ENCODE results near the gene HDAC9. TPM values are rescaled to one million over a fixed set of nuclear protein-coding genes. Genes with fewer than 3 reads are reported as not detected.
"Not testable (repeated sequence)": the region's sequence is repeated elsewhere in the genome, so short reads cannot be mapped to it uniquely, and the experiment has no call there.

HDAC9 gene
- total RNA-seq, 2 experiments from 2014 or later, result 0.69 to 0.94 TPM

DNA sequence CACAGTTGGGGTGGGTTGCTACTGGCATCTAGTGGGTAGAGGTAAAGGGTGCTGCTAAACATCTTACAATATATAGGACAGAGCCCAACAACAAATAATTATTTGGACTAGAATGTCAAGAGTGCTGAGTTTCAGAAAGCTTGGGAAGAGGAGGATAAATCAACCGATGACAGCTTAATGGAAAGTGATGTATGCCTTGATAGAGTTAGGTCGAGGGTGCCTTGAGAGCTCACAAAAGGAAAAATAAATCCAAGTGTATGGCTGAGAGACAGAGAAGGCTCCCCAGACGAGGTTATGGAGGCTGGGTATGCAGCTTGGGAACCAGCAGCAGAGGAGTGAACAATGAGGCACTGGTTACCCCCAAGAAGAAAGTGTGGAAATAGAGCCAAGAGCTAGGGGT is 211.1 kb downstream of the HDAC9 start:
- Mint-ChIP-seq H3K9me3 (ENCODE audit: low read depth) (no peaks in the 10 kb centered on the region), H3K4me1 (no peaks in the 10 kb centered on the region), H3K4me3 (no peak overlapping the region), H3K27me3 (no peaks in the 10 kb centered on the region), H3K36me3 (ENCODE audit: low read depth) (no peaks in the 10 kb centered on the region), H3K27ac (no peak overlapping the region)
- intact Hi-C loops (cut with DNase I, micrococcal nuclease), result no loop called here
- POLR2A ChIA-PET, result no interaction called here
- DNase-seq (no peak), ATAC-seq (no peak)
- CTCF ChIA-PET, result no interaction called here

GRCh38 chr7:18708204-18708603 is 212.7 kb downstream of the HDAC9 start:
- DNase-seq (no peak), ATAC-seq (no peak)
- Mint-ChIP-seq H3K4me1 (no peaks in the 10 kb centered on the region), H3K27ac (no peak overlapping the region), H3K27me3 (no peaks in the 10 kb centered on the region), H3K4me3 (no peak overlapping the region), H3K9me3 (ENCODE audit: low read depth) (no peaks in the 10 kb centered on the region), H3K36me3 (ENCODE audit: low read depth) (no peaks in the 10 kb centered on the region)
- POLR2A ChIA-PET, result no interaction called here
- intact Hi-C loops (cut with DNase I, micrococcal nuclease), result no loop called here
- CTCF ChIA-PET, result no interaction called here

- H3K9me3 Mint-ChIP-seq (ENCODE audit: low read depth), result no peaks in the 10 kb centered on the region
- no peak for DNase-seq
- no peak overlapping the region for H3K27ac Mint-ChIP-seq
- ChIA-PET POLR2A (no interaction called here), CTCF (no interaction called here)
- no peaks in the 10 kb centered on the region for H3K27me3 Mint-ChIP-seq
- intact Hi-C loops (cut with DNase I, micrococcal nuclease), result no loop called here
- ATAC-seq, result no peak
- H3K4me1 Mint-ChIP-seq, result no peaks in the 10 kb centered on the region
- no peak overlapping the region for H3K4me3 Mint-ChIP-seq
- H3K36me3 Mint-ChIP-seq (ENCODE audit: low read depth), result no peaks in the 10 kb centered on the region
Observed at GRCh38 chr7:18715988-18716387, 220.4 kb downstream of the HDAC9 start.

- H3K36me3 Mint-ChIP-seq (ENCODE audit: low read depth), result no peaks in the 10 kb centered on the region
- no peaks in the 10 kb centered on the region for H3K27me3 Mint-ChIP-seq
- no peaks in the 10 kb centered on the region for H3K4me1 Mint-ChIP-seq
- intact Hi-C loops (cut with DNase I, micrococcal nuclease), result no loop called here
- DNase-seq (no peak), ATAC-seq (no peak)
- POLR2A ChIA-PET, result no interaction called here
- no peaks in the 10 kb centered on the region for H3K9me3 Mint-ChIP-seq (ENCODE audit: low read depth)
- H3K4me3 Mint-ChIP-seq, result no peak overlapping the region
- CTCF ChIA-PET, result no interaction called here
- H3K27ac Mint-ChIP-seq, result no peak overlapping the region
Observed at GRCh38 chr7:18721429-18721828, 225.9 kb downstream of the HDAC9 start.

DNA sequence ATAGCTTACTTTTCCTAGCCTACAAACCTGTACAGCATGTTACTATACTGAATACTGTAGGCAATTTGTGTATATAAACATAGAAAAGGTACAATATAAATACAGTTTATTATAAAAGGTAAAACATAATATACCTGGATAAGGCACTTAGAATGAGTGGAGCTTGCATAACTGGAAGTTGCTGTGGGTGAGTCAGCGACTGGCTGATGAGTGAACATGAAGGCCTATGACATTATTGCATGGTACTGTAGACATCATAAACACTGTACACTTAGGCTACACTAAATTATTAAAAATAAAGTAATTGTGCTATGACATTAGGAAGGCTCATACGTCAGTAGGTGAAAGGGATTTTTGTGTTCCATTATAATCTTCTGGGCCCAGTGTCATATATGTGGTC is 228.8 kb downstream of the HDAC9 start:
- intact Hi-C loops (cut with DNase I, micrococcal nuclease), result no loop called here
- no peaks in the 10 kb centered on the region for H3K4me1 Mint-ChIP-seq
- H3K36me3 Mint-ChIP-seq (ENCODE audit: low read depth), result no peaks in the 10 kb centered on the region
- no peaks in the 10 kb centered on the region for H3K27me3 Mint-ChIP-seq
- ATAC-seq (no peak), DNase-seq (no peak)
- ChIA-PET CTCF (no interaction called here), POLR2A (no interaction called here)
- no peaks in the 10 kb centered on the region for H3K9me3 Mint-ChIP-seq (ENCODE audit: low read depth)
- H3K4me3 Mint-ChIP-seq, result no peak overlapping the region
- H3K27ac Mint-ChIP-seq, result no peak overlapping the region

- CTCF ChIA-PET, result no interaction called here
- no peak for ATAC-seq
- H3K27me3 Mint-ChIP-seq, result no peaks in the 10 kb centered on the region
- POLR2A ChIA-PET, result no interaction called here
- no peak overlapping the region for H3K27ac Mint-ChIP-seq
- no peaks in the 10 kb centered on the region for H3K9me3 Mint-ChIP-seq (ENCODE audit: low read depth)
- no peak for DNase-seq
- H3K4me3 Mint-ChIP-seq, result no peak overlapping the region
- H3K36me3 Mint-ChIP-seq (ENCODE audit: low read depth), result no peaks in the 10 kb centered on the region
- no peaks in the 10 kb centered on the region for H3K4me1 Mint-ChIP-seq
- intact Hi-C loops (cut with DNase I, micrococcal nuclease), result no loop called here
Observed at GRCh38 chr7:18727115-18727870, 231.7 kb downstream of the HDAC9 start.

- not testable (repeated sequence) for H3K4me3 Mint-ChIP-seq
Observed at GRCh38 chr7:18736012-18736411, 240.5 kb downstream of the HDAC9 start.

DNA sequence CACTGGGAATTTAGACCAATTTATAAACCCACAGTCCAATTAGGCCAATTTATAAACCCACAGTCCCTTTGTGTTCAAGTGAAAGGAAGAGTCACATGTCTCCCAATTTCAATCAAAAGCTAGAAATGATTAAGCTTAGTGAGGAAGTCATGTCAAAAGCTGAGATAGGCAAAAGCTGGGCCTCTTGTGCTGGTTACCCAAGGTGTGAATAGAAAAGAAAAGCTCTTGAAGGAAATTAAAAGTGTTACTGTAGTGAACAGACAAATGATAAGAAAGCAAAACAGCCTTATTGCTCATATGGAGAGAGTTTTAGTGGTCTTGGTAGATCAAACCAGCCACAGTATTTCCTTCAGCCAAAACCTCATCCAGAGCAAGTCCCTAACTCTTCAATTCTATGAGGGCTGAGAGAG is 245.0 kb downstream of the HDAC9 start:
- Mint-ChIP-seq H3K4me3 (no peak overlapping the region), H3K27me3 (no peaks in the 10 kb centered on the region), H3K27ac (no peak overlapping the region), H3K4me1 (no peaks in the 10 kb centered on the region), H3K9me3 (ENCODE audit: low read depth) (no peaks in the 10 kb centered on the region), H3K36me3 (ENCODE audit: low read depth) (no peaks in the 10 kb centered on the region)
- ChIA-PET POLR2A (no interaction called here), CTCF (no interaction called here)
- ATAC-seq (peak; percentile 76), DNase-seq (no peak)
- intact Hi-C loops (cut with DNase I, micrococcal nuclease), result no loop called here

More at GRCh38 chr7:18736012-18736411, 240.5 kb downstream of the HDAC9 start:
- H3K4me1 Mint-ChIP-seq; intact Hi-C loops (cut with DNase I, micrococcal nuclease); H3K27ac Mint-ChIP-seq; DNase-seq; ATAC-seq; POLR2A ChIA-PET; H3K27me3 Mint-ChIP-seq; H3K9me3 Mint-ChIP-seq (ENCODE audit: low read depth); H3K36me3 Mint-ChIP-seq (ENCODE audit: low read depth): not testable (repeated sequence)
- CTCF ChIA-PET, result interaction anchor here (0.6 kb wide), 1 partner anchor 502 kb away, joined by 3 read pairs; no protein-coding TSS in a partner anchor

- Mint-ChIP-seq H3K36me3 (ENCODE audit: low read depth) (no peaks in the 10 kb centered on the region), H3K4me1 (no peaks in the 10 kb centered on the region), H3K9me3 (ENCODE audit: low read depth) (no peaks in the 10 kb centered on the region), H3K27me3 (no peaks in the 10 kb centered on the region), H3K4me3 (no peak overlapping the region), H3K27ac (no peak overlapping the region)
- no peak for ATAC-seq
- no peak for DNase-seq
- POLR2A ChIA-PET, result no interaction called here
- CTCF ChIA-PET, result interaction anchor here (0.7 kb wide), 1 partner anchor 36 kb away, joined by 3 read pairs; no protein-coding TSS in a partner anchor
- intact Hi-C loops (cut with DNase I, micrococcal nuclease), result no loop called here
Observed at GRCh38 chr7:18753972-18754610, 258.5 kb downstream of the HDAC9 start.

GRCh38 chr7:18754766-18755165 is 259.2 kb downstream of the HDAC9 start:
- no peak overlapping the region for H3K27ac Mint-ChIP-seq
- intact Hi-C loops (cut with DNase I, micrococcal nuclease), result no loop called here
- DNase-seq (no peak), ATAC-seq (no peak)
- H3K9me3 Mint-ChIP-seq (ENCODE audit: low read depth), result no peaks in the 10 kb centered on the region
- no peaks in the 10 kb centered on the region for H3K36me3 Mint-ChIP-seq (ENCODE audit: low read depth)
- no peaks in the 10 kb centered on the region for H3K4me1 Mint-ChIP-seq
- CTCF ChIA-PET, result no interaction called here
- no peaks in the 10 kb centered on the region for H3K27me3 Mint-ChIP-seq
- POLR2A ChIA-PET, result no interaction called here
- H3K4me3 Mint-ChIP-seq, result no peak overlapping the region

GRCh38 chr7:18755793-18756192 is 260.2 kb downstream of the HDAC9 start:
- no peak overlapping the region for H3K27ac Mint-ChIP-seq
- H3K4me1 Mint-ChIP-seq, result no peaks in the 10 kb centered on the region
- no peaks in the 10 kb centered on the region for H3K36me3 Mint-ChIP-seq (ENCODE audit: low read depth)
- H3K4me3 Mint-ChIP-seq, result no peak overlapping the region
- ATAC-seq (no peak), DNase-seq (no peak)
- H3K9me3 Mint-ChIP-seq (ENCODE audit: low read depth), result no peaks in the 10 kb centered on the region
- POLR2A ChIA-PET, result no interaction called here
- CTCF ChIA-PET, result no interaction called here
- no peaks in the 10 kb centered on the region for H3K27me3 Mint-ChIP-seq
- intact Hi-C loops (cut with DNase I, micrococcal nuclease), result no loop called here

DNA sequence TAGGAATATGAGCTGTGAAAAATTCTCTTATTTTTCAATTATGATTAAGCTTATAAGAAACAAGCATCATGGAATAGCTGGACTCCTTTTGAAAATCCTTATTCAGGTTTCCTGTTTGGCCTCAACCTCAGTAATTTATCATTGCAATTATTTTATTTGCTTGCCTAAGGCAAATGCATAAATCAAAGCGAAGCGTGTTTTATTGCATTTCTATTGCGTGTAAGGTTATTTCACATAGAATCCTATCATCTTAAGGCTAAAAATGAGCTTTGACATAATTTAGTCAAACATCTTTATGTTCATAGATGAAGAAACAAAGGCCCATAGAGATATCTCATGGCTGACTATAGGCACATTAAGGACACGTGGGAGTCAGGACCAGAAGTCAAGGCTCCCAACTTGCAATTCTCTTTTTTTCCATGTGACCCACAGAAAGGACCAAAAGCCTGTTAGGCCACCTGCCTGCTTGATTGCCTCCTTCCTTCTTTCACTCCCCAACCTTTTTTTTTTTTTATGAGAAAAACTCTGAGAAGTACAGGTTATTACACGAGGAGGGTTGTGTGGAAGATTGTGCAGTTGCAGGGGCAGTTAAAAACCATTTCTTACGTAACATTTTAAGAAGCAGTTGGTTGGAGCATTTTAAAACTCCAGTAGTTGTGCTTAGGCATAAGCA is 261.0 kb downstream of the HDAC9 start:
- ChIA-PET POLR2A (no interaction called here), CTCF (no interaction called here)
- Mint-ChIP-seq H3K4me1 (no peaks in the 10 kb centered on the region), H3K27me3 (no peaks in the 10 kb centered on the region), H3K9me3 (ENCODE audit: low read depth) (no peaks in the 10 kb centered on the region), H3K4me3 (no peak overlapping the region), H3K36me3 (ENCODE audit: low read depth) (no peaks in the 10 kb centered on the region), H3K27ac (no peak overlapping the region)
- no peak for DNase-seq
- intact Hi-C loops (cut with DNase I, micrococcal nuclease), result no loop called here
- no peak for ATAC-seq

All from activated CD4-positive, alpha-beta T cell treated with anti-CD3 and anti-CD28 coated beads for 36 hours (primary cell).